ENCODE results near the gene ARHGAP29. TPM values are rescaled to one million over a fixed set of nuclear protein-coding genes. Genes with fewer than 3 reads are reported as not detected.

Gene ARHGAP29
- total and polyA plus RNA-seq, 10 of the 15 experiments (the other 5 are each of a cell fraction or from before 2014, with no cell fraction given), result under 0.01 to 0.43 (median 0.10) TPM; not detected in 4

- no peaks in the 10 kb centered on the region for H3K79me2 ChIP-seq (ENCODE audit: control insufficient read depth, insufficient read depth, low read length)
- no peak overlapping the region for H3K27ac ChIP-seq (ENCODE audit: control insufficient read depth, insufficient read depth)
- POLR2A ChIA-PET, result no interaction called here
- SMC1A ChIA-PET (ENCODE audit: uncharacterized antibody, unreplicated experiment), result no interaction called here
- H3K4me1 ChIP-seq (ENCODE audit: control insufficient read depth, insufficient read depth, low read length), result no peaks in the 10 kb centered on the region
- in situ Hi-C loops (cut with MboI), result no loop called here
- H3K36me3 ChIP-seq (ENCODE audit: control insufficient read depth in 2 of 2, insufficient read depth in 2 of 2, low read length in 1 of 2), result no peaks in the 10 kb centered on the region
- H4K20me1 ChIP-seq (ENCODE audit: control insufficient read depth, insufficient read depth), result no peaks in the 10 kb centered on the region
- H3K27me3 ChIP-seq (replicated peaks in 1 of 2; ENCODE audit: control insufficient read depth in 2 of 2, insufficient read depth in 2 of 2, low read length in 1 of 2), result no peaks in the 10 kb centered on the region
- FAIRE-seq, result no peak
- WGBS (ENCODE audit: insufficient coverage, insufficient replicate concordance, low lambda C conversion rate, missing lambda C conversion rate), result 6% methylated on average over 3 of the region's 3 CpGs
- H3K9ac ChIP-seq (ENCODE audit: control insufficient read depth, insufficient read depth, low read length), result no peak overlapping the region
- BruUV-seq (replicated peaks), result no TSS peak
- H3K9me3 ChIP-seq (replicated peaks; ENCODE audit: control insufficient read depth, insufficient read depth, low read length), result no peaks in the 10 kb centered on the region; the same call in 2 of the 3 replicates
- H3K4me2 ChIP-seq (ENCODE audit: control insufficient read depth, insufficient read depth), result no peak overlapping the region
- intact Hi-C loops (cut with micrococcal nuclease; ENCODE audit: unreplicated experiment), result no loop called here
- no peak overlapping the region for H2AFZ ChIP-seq (ENCODE audit: control insufficient read depth, low read depth, low read length)
- no peak for DNase-seq (ENCODE audit: low read depth, low spot score)
- no peak for ATAC-seq
- CTCF ChIA-PET, result no interaction called here
- no peak overlapping the region for H3K4me3 ChIP-seq
- RAD21 ChIA-PET (ENCODE audit: unreplicated experiment), result no interaction called here
- TF ChIP-seq MXI1 (IDR thresholded peaks at IDR 0.05; ENCODE audit: low read depth, low read length) (no peak), EGR1 (IDR thresholded peaks at IDR 0.05; ENCODE audit: borderline replicate concordance in 1 of 2, low read depth in 2 of 2, low read length in 2 of 2) (no peak), GABPA (IDR thresholded peaks at IDR 0.05; ENCODE audit: low read depth) (no peak), IKZF1 (conservative IDR thresholded peaks at IDR 0.05) (no peak), ZNF384 (IDR thresholded peaks at IDR 0.05; ENCODE audit: borderline replicate concordance, low read depth, low read length) (no peak), MLLT1 (IDR thresholded peaks at IDR 0.05) (no peak), ZZZ3 (IDR thresholded peaks at IDR 0.05; ENCODE audit: control insufficient read depth, insufficient read length, low read depth) (no peak), PAX8 (IDR thresholded peaks at IDR 0.05) (no peak), ZBTB40 (IDR thresholded peaks at IDR 0.05; ENCODE audit: borderline replicate concordance) (no peak), CHD4 (IDR thresholded peaks at IDR 0.05) (no peak), TCF12 (IDR thresholded peaks at IDR 0.05; ENCODE audit: low read depth, low read length) (no peak), CUX1 (IDR thresholded peaks at IDR 0.05; ENCODE audit: insufficient replicate concordance, low read depth, low read length) (no peak)
- TF ChIP-seq, protein P1, sequence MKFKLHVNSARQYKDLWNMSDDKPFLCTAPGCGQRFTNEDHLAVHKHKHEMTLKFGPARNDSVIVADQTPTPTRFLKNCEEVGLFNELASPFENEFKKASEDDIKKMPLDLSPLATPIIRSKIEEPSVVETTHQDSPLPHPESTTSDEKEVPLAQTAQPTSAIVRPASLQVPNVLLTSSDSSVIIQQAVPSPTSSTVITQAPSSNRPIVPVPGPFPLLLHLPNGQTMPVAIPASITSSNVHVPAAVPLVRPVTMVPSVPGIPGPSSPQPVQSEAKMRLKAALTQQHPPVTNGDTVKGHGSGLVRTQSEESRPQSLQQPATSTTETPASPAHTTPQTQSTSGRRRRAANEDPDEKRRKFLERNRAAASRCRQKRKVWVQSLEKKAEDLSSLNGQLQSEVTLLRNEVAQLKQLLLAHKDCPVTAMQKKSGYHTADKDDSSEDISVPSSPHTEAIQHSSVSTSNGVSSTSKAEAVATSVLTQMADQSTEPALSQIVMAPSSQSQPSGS (IDR thresholded peaks at IDR 0.05; ENCODE audit: low read length), result no peak
Measured at GRCh38 chr1:94265011-94265422, 27.6 kb upstream of the ARHGAP29 start.

All from GM12878 (cell line).